KMS-11 (cell line): ENCODE results near the gene RPS6KA2.
"Not testable (repeated sequence)": the region's sequence is repeated elsewhere in the genome, so short reads cannot be mapped to it uniquely, and the experiment has no call there.

Source experiments
- H2AFZ ChIP-seq: fragments of 200-600 bp; sonication (generic); 2 replicates; pipeline ENCODE4 v1.6.1; 2016; ENCODE audit warnings: antibody characterized with exemption, mixed run types, low read depth
- H3K27ac ChIP-seq: fragments of 200-600 bp; sonication (generic); 2 replicates; pipeline ENCODE4 v1.6.1; 2016; ENCODE audit warnings: mild to moderate bottlenecking, mixed run types
- H3K27me3 ChIP-seq: fragments of 200-600 bp; sonication (generic); 2 replicates; pipeline ENCODE4 v1.6.1; 2017; ENCODE audit warnings: mild to moderate bottlenecking, low read depth, mixed run types, moderate library complexity; ENCODE audit not compliant: insufficient read depth
- H3K36me3 ChIP-seq: fragments of 200-600 bp; sonication (generic); 2 replicates; pipeline ENCODE4 v1.6.1; 2017; ENCODE audit warnings: mild to moderate bottlenecking, mixed run types; ENCODE audit not compliant: insufficient read depth
- H3K4me1 ChIP-seq: fragments of 200-600 bp; sonication (generic); 2 replicates; pipeline ENCODE4 v1.6.1; 2016; ENCODE audit warnings: mild to moderate bottlenecking, low read depth, mixed run types; ENCODE audit not compliant: poor library complexity, severe bottlenecking
- H3K4me2 ChIP-seq: fragments of 200-600 bp; sonication (generic); 2 replicates; pipeline ENCODE4 v1.7.0; 2016; ENCODE audit warnings: mild to moderate bottlenecking, mixed run types
- H3K4me3 ChIP-seq: fragments of 200-600 bp; sonication (generic); IDR thresholded peaks from 2 replicates; pipeline ENCODE4 v1.6.1; 2017; ENCODE audit warnings: low read depth, low read length, mixed read lengths; ENCODE audit not compliant: insufficient read depth
- H3K79me2 ChIP-seq: fragments of 200-600 bp; sonication (generic); 2 replicates; pipeline ENCODE4 v1.6.1; 2016; ENCODE audit warnings: low read depth, mixed run types; ENCODE audit not compliant: insufficient read depth
- H3K9ac ChIP-seq: fragments of 200-600 bp; sonication (generic); 2 replicates; pipeline ENCODE4 v1.6.1; 2016; ENCODE audit warnings: mild to moderate bottlenecking, mixed run types
- H4K20me1 ChIP-seq: fragments of 200-600 bp; sonication (generic); 2 replicates; pipeline ENCODE4 v1.6.1; 2016; ENCODE audit warnings: mild to moderate bottlenecking, mixed run types; ENCODE audit not compliant: insufficient read depth
- TF ChIP-seq, protein P1 (sequence below): fragments of 200-600 bp; sonication (generic); conservative IDR thresholded peaks from 2 replicates; pipeline ENCODE4 v1.6.1; 2017; ENCODE audit warnings: low read depth, mild to moderate bottlenecking, antibody characterized with exemption, low read length, moderate library complexity, mixed read lengths

The RPS6KA2 gene

DNA sequence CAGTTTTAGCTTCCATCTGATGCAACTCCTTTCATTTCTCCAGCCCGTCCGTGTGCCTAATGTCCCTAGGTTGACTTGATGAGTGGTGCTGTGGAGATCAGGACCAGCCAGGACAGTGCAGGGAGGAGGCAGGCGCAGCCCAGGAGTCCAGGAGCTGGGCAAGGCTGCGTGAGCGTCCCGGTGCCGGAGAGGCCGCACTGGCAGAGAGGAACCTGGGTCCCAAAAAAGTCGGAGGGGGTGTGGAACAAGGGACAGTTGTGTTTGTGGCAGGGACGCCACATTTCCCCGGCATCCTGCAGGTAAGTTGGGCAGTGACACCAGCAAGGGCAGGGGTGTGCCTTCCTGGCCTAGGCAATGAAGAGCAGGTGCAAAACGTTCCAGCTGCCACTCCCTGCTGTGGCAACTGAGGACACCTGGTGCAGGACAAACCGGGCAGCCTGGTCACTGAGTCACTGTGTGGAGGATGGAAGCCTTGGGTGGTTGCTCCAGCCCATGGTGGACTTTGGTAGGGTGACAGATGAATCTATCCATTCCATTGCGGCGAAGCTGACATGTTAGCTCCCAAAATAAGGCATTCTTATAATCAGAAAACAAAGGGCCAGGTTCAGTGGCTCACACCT lies 93.7 kb downstream of the RPS6KA2 start:
- H3K4me2 ChIP-seq, result no peak overlapping the region
- H2AFZ ChIP-seq, result no peak overlapping the region
- no peak overlapping the region for H3K9ac ChIP-seq
- no peaks in the 10 kb centered on the region for H3K27me3 ChIP-seq
- H3K79me2 ChIP-seq, result no peaks in the 10 kb centered on the region
- no peak overlapping the region for H3K4me3 ChIP-seq
- no peaks in the 10 kb centered on the region for H3K36me3 ChIP-seq
- H3K4me1 ChIP-seq, result no peaks in the 10 kb centered on the region
- TF ChIP-seq, protein P1, sequence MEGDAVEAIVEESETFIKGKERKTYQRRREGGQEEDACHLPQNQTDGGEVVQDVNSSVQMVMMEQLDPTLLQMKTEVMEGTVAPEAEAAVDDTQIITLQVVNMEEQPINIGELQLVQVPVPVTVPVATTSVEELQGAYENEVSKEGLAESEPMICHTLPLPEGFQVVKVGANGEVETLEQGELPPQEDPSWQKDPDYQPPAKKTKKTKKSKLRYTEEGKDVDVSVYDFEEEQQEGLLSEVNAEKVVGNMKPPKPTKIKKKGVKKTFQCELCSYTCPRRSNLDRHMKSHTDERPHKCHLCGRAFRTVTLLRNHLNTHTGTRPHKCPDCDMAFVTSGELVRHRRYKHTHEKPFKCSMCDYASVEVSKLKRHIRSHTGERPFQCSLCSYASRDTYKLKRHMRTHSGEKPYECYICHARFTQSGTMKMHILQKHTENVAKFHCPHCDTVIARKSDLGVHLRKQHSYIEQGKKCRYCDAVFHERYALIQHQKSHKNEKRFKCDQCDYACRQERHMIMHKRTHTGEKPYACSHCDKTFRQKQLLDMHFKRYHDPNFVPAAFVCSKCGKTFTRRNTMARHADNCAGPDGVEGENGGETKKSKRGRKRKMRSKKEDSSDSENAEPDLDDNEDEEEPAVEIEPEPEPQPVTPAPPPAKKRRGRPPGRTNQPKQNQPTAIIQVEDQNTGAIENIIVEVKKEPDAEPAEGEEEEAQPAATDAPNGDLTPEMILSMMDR, result no peak
- no peak overlapping the region for H3K27ac ChIP-seq
- no peaks in the 10 kb centered on the region for H4K20me1 ChIP-seq

DNA sequence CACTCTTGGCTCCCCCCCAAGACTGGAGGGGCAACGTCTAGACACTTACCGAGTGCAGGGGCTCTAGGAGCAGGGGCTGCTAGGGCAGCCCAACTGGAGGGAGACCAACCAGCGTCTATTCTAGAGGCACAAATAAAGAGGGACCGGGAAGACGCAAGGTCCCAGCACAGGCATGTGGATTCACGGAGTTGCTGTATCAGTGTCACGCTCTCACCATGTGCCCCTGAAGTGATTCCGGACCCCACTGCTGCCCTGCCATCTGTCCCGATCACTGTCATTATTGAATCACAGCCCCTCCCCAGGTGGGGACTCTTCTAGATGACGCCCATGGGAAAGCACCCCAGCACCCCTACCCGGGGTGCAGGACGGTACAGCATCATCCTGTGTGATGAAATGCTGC lies 94.7 kb downstream of the RPS6KA2 start:
- Histone ChIP-seq H4K20me1 (no peaks in the 10 kb centered on the region), H3K79me2 (no peaks in the 10 kb centered on the region), H3K4me2 (no peak overlapping the region), H3K27ac (no peak overlapping the region), H3K4me3 (no peak overlapping the region), H3K4me1 (no peaks in the 10 kb centered on the region), H3K36me3 (no peaks in the 10 kb centered on the region), H3K9ac (no peak overlapping the region), H3K27me3 (no peaks in the 10 kb centered on the region), H2AFZ (no peak overlapping the region)
- TF ChIP-seq, protein P1, result no peak

DNA sequence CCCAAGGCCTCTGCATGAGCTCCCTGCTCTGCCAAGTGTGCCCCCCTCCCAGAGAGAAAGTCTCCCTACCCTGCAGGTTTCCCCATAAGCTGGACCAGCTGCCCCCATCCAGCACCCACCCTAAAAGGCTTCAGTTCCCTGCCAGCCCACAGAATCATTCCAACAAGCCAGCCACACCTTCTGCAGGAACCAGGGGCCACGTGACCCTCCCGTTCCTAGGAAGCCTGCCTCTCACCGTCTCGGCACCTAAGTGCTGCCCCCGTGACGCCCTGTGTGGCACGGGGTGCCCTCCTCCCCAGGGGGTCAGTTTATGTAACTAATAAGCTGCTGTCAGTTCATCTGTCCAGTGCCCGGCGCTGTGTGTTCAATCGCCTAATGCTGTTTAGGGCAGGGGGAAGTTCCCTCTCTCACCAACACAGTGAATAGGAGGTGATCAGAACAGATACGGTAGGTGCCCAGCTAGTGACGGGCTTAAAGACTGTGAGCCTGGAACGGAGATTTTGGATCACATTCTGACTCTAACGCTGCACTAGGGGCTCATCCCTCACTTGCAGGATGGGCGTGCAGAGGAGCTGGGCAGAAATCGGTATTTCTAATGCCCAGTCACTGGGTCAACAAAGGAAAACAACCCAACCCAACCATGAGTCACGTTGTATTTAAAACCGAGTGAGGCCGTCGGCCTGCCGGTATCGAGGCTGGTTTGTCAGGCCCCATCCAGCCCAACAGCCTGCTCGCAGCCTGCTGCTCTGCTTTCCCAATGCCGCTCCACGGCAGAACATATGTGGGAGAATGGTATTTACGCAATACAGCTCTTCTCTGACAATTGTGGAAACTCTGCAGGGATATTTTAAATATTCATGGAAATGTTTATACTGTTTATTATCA lies 96.6 kb downstream of the RPS6KA2 start:
- no peaks in the 10 kb centered on the region for H3K79me2 ChIP-seq
- H3K4me1 ChIP-seq, result no peaks in the 10 kb centered on the region
- H3K27me3 ChIP-seq, result no peaks in the 10 kb centered on the region
- no peak overlapping the region for H3K4me2 ChIP-seq
- no peak overlapping the region for H3K9ac ChIP-seq
- H2AFZ ChIP-seq, result no peak overlapping the region
- H4K20me1 ChIP-seq, result no peaks in the 10 kb centered on the region
- no peak overlapping the region for H3K4me3 ChIP-seq
- no peaks in the 10 kb centered on the region for H3K36me3 ChIP-seq
- TF ChIP-seq, protein P1, result no peak
- no peak overlapping the region for H3K27ac ChIP-seq

DNA sequence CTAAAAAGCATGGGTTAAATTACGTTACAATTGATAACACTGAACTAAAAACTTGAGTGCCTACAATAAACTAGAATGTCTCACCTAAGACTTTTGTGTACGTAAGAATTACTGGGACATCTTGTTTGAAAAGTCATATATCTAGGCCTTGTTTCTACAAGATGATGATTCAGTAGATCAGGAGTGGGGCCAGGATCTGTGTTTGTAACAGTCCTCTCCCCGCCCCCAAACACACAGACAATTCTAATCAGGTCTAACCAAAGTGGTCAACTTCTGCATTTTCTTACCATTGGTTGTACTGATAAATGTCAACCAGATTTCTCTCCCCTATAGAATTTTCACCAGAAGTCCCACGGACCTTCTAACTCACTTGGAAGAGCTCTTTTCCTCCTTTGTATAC lies 97.5 kb downstream of the RPS6KA2 start:
- Histone ChIP-seq H2AFZ (no peak overlapping the region), H3K27ac (no peak overlapping the region), H3K4me2 (no peak overlapping the region), H4K20me1 (no peaks in the 10 kb centered on the region), H3K27me3 (no peaks in the 10 kb centered on the region), H3K4me1 (no peaks in the 10 kb centered on the region), H3K79me2 (no peaks in the 10 kb centered on the region), H3K9ac (no peak overlapping the region), H3K36me3 (no peaks in the 10 kb centered on the region), H3K4me3 (no peak overlapping the region)
- TF ChIP-seq, protein P1, result no peak

DNA sequence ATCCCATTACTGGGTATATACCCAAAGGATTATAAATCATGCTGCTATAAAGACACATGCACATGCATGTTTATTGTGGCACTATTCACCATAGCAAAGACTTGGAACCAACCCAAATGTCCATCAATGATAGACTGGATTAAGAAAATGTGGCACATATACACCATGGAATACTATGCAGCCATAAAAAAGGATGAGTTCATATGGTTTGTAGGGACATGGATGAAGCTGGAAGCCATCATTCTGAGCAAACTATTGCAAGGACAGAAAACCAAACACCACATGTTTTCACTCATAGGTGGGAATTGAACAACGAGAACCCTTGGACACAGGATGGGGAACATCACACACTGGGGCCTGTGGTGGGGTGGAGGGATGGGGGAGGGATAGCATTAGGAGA lies 98.0 kb downstream of the RPS6KA2 start:
- not testable (repeated sequence) for H3K4me3 ChIP-seq, H4K20me1 ChIP-seq, H3K27me3 ChIP-seq, H3K79me2 ChIP-seq, H3K4me2 ChIP-seq, H3K9ac ChIP-seq, H3K4me1 ChIP-seq, H3K27ac ChIP-seq, H2AFZ ChIP-seq, H3K36me3 ChIP-seq
